ENCODE results near the gene TCERG1L.

GRCh38 chr10:131113165-131113564 lies 198.4 kb downstream of the TCERG1L start:
- TF ChIP-seq POLR2A (IDR thresholded peaks at IDR 0.05; ENCODE audit: low read depth, low read length) (no peak), TAF1 (IDR thresholded peaks at IDR 0.05; ENCODE audit: borderline replicate concordance, low read depth, low read length) (no peak)
